Measurements from ENCODE around the gene USP44.
A peak's percentile ranks its signal among the peaks of the same experiment; 100 is the strongest.
"Not testable (repeated sequence)": the region's sequence is repeated elsewhere in the genome, so short reads cannot be mapped to it uniquely, and the experiment has no call there.

USP44 gene

DNA sequence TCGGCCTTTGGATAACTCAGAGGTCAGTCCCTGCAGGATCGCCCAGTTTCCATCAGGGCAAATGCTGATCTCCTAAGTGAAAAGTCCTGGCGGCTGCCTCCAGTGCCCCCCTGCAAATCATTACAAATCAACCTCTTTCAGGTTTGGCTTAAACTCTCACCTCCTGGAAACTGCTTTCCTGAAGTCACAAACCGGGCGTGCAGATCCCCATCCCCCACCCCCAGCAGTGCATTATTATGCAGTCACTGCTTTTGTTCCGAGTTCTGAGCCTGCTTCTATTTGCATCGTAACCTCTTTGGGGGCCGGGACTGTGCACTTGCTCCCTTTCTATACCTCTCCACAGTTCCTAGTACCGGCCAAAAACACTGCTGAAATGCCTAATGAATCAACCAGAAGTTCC is at the start of gene USP44:
USP44 (minus strand) TSS at position 172 of the 400 bp plus-strand sequence. CDS start 17,220 bp downstream, outside the sequence.
- DNase-seq: no peak

DNA sequence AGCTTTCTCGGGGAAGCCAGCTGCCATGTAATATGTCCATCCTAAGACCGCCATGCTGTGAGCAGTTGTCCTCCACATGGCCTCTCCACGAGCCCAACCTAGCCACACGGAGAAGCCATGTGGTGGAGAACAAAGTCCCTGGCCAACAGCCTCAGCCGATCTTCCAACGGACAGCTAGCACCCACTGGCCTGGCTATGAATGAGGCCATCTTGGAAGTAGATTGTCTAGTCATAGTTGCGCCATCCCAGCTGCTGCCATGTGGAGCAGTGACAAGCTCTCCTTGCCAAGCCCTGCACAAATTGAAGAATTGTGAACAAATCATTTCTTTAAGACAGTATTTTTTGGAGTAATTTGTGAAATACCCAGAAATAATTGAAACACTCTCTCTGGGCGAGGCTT is 49.3 kb upstream of the USP44 start:
- no peak for DNase-seq

DNA sequence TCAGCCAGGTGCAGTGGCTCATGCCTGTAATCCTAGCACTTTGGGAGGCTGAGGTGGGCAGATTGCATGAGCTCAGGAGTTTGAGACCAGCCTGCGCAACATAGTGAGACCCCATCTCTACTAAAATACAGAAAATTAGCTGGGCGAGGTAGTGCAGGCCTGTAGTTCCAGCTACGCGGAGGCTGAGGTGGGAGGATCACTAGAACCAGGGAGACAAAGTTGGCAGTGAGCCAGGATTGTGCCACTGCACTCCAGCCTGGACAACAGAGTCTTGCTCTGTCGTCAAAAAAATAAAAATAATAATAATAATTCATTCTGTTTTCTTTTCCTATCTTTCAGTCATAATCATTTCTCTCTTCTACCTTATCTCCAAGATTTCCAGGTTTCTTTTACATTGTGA is 48.6 kb upstream of the USP44 start:
- DNase-seq: no peak

DNA sequence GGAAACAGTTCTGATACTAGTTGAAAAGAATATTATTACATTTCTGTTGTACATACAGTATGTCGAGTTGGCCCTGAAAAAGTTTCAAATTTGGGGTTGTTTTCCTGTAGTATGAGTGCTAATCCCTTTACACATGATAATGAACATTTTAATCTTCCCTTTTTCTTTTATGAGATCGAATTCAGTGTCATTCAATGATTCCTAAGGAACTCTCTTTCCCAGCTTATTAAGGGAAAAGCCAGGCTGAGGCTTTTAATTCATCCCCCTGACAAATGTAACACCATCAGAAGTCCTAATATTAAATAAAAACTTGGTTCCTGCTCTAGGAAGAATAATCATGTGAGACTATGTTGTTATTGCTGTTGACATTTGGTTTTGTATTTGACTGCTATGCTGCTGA is 42.9 kb upstream of the USP44 start:
- no peak for DNase-seq

DNA sequence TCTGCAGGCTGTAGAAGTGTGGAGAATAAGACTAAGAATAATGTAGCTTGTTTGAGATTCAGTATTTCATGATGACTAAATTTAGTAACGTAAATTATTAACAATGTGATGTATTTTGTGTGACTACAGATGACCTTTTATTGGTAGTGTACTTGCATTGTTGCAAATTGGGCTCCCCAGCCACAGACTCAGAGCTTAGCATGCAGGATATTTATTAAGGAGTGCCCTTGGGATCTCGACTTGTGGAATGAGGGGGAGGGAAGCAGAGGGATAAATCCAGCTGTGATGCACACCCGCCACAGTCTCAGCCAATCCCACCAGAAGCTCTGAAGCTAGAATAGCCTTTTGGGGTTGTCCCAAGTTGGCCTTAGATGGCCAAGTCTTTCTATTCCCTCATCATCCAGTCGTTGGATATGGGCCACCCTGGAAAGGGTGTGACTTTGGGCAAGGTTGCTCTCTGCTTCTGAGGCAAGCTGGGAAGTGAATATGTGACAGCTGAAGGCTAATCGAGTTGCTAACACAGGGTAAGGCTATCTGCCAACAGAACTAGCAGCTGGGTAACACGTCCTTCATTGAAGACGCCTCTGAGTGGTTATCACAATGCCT is 42.1 kb upstream of the USP44 start:
- DNase-seq: no peak

DNA sequence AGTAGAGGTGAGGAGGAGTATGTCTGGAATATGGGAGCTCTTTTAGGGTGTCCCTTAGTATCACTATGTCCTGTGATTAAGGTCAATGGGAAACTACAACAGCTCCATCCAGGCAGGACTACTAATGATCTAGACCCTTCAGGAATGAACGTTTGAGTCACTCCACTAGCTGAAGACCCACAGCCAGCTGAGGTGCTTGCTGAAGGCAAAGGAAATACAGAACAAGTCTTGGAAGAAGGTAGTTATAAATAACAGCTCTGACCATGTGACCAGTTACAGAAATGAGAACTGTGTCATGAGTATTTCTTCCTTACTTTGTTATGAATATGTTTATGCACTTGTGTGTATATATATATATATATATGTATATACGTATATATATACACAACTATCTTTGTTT is 40.5 kb upstream of the USP44 start:
- no peak for DNase-seq

DNA sequence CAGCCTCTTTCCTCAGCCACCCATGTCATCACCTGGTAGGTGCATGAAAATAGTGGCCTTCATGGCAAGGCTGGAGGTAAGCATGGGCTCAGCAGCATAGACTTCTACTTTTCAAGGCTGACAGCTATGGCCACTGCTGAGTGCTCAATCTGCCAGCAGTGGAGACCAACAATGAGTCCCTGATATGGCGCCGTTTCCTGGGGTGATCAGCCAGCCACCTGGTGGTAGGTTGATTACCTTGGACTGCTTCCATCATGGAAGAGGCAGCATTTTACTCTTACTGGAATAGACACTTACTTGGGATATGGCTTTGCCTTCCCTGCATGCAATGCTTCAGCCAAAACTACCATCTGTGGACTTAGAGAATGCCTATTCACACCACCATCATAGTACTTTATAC is 39.5 kb upstream of the USP44 start:
- DNase-seq: no peak

DNA sequence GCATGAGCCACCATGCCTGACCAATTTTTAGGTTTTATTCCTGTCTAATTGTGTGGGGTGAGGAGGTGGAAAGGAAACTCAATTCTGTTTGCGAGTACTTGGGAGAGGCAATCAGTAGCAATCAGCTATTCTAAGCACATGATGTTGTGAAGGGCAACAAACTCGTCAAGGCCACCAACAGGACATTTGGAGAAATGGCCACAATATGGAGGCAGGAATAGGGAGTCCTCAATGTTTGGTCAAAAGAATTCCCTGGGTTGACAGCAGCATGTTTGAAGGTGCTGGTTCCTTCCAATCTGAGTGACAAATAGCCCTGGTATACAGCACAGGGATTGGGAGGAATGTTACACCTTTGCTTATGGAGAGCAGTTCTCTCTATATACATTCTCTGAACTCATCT is 32.7 kb upstream of the USP44 start:
- no peak for DNase-seq

DNA sequence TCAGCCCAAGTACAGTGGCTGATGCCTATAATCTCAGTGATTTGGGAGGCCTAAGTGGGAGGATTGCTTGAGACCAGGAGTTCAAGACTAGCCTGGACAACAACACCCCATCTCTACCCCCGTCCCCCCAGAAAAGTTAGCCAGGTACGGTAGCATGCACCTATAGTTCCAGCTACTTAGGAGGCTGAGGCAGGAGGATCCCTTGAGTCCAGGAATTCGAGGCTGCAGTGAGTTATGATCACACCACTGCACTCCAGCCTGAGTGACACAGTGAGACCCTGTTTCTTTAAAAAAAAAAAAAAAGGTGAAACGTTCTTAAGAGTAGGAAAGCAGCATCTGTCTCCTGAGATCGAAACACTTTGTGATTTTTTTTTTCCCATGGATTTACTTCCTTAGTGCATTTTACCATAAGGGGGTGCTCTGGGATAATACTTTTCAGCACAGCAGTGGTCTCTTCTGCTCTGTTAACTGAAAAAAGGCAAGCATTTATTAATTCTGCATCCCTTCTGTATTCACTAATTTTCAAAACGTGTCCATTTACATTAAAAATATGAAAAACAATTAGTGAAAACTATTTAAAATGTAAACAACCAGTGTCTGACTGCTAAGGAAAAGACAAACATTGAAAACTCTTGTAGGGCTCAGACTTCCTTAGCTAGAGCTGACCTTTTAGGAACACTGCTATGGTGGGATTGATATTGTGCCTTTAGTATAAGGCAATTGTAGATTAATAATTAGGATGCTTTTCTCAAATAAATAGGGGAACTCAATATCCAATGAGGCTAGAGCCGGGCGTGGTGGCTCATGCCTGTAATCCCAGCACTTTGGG is 31.2 kb upstream of the USP44 start:
- DNase-seq: no peak

DNA sequence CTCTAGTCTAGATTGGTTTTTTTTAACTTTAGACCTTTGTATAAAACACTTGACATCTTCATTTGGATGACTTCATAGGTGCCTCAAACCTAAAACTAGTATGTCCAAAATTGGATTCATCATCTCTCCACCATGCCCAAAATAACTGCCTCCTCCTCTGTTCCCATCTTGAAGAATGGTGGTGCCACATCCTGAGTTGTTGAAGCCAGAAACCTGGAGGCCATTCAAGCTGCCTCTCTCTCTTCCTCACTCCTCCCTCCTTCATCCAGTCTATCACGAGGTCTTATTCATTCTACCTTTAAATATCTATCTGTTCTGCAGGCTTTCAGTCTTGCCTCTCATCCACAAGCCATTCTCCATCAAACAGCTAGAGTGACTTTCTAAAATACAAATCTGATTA is 26.5 kb upstream of the USP44 start:
- no peak for DNase-seq

DNA sequence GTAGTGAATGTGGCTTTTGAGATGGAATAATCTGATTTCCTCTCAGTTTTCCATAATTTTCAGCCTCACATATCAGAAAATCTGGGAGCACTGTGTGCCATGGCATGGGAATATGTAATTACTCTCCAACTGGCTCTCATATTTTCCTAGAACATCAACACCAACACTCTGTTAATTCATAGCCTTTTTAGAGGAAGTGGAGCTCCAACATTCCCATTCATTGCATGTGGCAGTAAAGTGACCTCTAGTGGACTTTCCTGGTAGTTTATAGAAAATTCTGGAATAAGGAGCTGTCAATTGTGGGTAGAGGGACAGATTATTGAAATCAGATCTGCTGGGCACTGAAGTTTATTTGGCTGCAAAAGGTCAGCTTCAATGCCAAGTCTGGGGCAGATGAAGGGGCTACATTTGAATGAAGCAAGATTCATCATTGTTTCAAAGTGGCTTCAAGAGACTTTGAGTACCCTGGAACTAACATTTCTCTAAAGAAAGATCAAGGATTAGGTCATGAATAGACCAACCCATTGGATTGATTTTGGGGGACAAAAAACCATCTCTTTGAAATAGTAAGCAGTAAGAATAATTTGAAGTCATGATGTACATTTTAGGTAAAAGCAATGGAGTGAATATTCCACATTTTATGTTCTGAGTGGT is 23.6 kb upstream of the USP44 start:
- no peak for DNase-seq

DNA sequence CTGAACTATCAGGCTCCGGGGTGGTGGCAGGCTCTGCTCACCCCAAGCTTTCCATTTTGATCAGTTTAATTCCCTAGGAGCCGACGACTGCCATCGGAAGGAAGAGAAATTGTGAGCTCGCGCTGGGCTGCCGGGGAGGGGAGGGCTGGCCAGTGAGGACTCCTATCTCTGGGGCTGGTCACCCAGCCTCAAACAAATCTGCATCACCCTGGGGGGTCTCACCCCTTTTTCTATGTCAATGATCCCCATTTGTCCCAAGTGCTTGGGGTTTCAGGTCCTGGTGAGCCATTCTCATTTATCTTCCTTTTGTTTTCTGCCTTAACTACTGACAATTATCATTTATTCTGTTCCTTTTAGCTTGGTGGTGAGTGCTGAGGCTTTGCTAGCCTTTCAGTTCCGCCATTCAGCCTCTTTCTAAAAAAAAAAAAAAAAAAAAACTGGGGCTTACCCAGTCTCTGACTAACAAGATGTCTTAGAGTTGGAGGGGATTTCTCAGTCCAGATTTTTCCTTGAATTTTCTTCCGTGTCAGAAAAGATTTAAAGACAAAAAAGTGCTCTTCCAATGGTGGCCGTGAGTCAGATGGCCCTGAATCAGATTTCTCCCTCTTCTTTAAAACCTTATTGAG is 22.8 kb upstream of the USP44 start:
- no peak for DNase-seq

DNA sequence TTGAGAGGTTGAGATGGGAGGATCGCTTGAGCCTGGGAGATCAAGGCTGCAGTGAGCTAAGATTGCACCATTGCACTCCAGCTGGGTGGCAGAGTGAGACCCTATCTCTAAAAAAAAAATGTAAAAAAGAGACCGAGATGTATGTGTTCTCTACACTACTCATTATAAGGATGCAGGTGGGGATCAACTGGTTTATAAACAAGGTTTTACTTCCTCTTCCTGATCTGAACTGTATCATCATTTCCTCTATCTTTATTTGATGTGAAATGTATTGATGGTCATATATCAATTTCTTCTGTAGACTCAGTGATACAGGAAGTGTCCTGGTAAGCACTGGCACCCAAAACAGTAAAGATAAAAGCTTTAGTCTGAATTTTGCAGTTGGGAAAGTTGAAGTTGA is 20.1 kb upstream of the USP44 start:
- no peak for DNase-seq

DNA sequence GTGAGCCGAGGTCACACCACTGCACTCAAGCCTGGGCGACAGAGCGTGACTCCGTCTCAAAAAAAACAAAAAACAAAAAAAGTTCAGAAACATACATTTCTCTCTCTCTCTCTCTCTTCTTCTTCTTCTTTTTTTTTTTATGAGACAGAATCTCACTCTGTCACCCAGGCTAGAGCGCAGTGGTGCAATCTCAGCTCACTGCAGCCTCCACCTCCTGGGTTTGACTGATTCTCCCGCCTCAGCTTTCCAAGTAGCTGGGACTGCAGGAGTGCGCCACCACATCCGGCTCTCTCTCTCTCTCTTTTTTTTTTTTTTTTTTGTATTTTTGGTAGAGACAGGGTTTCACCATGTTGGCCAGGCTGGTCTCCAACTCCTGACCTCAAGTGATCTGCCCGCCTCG is 16.8 kb upstream of the USP44 start:
- not testable (repeated sequence) for DNase-seq

DNA sequence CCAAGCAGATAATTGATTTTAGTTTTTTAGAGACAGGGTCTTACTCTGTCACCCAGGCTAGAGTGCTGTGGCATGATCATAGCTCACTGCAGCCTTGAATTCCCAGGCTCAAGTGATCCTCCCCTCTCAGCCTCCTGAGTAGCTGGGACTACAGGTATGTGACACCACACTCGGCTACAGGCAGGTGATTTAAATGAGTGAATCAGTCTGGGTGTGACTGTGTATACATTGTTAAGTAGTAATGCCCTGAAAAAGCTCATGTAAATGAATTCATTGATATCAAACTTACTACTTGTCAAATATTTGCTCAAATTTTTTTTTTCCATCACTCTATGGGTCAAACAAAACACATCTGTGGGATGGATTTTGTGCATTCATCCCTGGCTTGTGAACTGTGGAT is 6.3 kb upstream of the USP44 start:
- no peak for DNase-seq

DNA sequence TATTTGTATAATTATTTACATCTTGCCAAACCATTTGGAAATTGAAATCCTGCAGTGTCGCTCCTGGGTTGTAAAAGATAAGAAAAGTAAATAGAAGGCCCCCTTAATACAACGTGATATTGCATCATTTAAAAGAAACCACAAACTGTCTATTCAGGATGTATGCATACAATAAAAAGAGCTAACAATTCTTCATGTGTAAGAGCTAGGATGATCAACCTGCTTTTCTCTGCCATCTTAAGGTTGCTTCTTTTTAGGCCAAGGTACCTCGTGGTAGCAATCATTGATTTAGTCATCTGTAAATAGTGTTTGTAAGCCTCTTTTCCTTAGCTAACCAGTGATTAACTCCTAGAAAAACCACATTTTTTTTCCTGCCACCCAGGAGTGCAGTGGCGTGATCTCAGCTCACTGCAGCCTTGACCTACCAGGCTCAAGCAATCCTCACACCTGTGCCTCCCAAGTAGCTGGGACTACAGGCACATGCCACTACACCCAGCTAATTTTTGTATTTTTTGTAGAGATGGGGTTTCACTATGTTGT is 3.3 kb upstream of the USP44 start:
- DNase-seq: no peak

DNA sequence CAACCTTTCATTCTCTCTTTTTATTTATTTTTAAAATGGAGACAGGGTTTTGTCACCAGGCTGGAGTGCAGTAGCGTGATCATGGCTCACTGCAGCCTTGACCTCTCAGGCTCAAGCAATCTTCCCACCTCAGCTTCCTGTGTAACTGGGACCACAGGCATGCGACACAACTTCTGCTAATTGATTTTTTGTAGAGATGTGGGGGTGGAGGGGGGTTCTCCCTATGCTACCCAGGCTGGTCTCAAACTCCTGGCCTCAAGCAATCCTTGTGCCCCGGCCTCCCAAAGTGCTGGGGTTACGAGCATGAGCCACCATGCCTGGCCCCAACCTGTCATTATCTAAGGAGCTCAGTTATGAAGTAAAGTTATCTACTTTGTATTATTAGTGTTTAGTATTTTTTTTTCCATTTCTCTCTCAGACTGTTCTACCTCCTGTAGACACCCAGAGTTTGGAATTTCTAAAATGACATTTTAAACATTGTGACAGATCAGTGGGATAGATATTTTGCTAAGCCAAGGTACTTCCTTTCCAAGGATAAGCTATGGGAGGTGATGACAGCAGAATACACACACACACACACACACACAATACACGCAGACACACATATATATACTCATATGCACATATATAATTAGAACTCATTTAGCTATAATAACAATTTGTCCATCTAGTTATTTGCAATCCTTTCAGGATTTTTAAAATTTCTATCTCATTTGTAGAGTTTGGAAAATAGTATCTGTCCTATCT is 2.1 kb upstream of the USP44 start:
- DNase-seq: no peak

DNA sequence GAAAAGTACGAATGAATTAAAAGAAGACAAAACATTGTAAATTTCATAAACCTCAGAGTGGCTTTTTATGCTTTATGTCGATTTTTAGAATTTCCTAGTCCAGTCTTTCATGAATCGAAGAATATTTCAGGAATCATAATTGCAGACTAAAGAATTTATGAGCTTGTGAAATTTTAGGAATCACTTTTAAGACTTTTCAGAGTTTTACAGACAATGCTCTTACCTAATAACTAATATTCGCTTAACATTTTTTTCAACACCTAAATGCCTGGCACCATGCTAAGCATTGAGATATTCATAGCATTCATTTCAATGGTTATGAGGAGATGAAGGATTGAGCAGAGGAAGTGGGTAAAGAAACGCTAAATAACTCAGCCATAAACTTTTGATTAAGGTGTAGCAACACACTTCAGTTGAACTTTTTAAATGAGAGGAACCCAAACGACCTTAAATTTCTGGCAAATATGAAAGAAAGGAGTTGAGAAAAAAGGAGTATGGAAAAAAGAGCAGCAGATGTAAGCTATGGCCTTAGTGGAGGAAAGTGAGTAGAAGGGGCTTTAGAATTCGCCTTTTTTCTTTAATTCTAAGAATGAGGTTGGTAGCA is 739 bp upstream of the USP44 start:
- no peak for DNase-seq

DNA sequence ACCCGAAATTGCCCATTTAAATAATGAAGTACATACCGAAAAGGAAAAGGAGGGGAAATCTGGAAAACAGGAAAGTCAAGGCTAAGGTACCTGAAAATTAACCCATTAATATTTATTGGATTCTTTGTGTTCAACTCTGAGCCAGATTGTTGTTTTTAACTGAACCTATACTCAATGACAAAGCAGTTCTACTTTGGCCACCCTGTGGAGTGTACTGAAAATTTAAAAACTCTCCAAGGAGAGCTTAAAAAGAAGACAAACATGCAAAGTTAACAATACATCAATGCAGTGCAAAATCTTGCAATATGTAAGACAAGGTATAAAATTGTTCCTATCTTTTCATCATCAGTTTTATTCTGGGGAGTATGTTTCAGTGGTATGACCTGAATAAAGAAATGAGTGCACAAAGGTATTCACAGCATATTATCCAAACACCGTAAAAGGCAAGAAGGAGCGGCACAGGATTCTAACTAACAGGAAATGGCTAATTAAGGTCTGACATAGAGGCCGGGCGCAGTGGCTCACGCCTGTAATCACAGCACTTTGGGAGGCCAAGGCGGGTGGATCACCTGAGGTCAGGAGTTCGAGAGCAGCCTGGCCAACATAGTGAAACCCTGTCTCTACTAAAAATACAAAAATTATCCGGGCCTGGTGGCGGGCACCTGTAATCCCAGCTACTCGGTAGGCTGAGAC is 1.7 kb downstream of the USP44 start:
- DNase-seq: no peak

DNA sequence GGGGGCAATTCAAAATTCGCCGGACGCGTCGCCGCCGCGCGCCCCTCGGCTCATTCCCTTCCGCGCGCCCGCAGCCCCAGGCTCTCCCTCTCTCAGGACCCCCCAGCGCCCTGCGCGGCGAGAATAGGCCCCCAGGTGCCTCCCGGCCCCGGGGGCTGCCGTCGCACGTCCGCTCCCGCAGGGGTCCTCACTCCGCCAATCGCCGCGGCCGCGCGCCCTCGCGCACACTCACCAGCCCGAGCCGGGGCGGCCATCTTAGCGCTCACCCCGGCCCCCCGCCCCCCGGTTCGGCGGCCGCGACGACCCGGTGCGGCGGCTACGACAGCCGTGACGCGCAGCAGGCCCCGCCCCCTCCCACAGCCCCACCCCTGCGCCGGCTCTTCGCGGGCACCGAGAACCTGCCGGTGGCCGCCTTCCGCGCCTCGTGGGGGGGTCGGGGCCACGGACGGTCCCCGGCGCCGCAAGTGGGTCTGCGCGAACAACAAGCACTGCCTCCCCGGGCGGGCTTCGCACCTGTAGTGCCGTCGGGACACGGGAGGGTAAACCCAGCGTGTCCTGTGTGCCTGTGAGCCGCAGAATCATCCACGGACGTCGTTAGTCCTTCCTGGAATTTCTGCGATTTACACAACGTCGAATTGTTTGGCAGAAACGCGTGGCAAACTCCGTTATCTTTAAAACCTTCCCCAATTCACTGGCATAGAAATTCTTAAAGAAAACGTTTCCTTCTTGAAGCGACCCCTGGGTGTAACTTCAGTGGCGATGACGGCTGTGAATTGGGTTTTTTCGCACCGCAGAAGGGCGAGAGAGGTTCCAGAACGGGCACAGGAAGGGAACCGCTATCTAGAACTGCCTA is 2.5 kb downstream of the USP44 start:
- peak; percentile 60 for DNase-seq

Measured in stimulated activated naive CD4-positive, alpha-beta T cell treated with Interleukin-2 at 50 U/mL for 16 hours (primary cell).